ENCODE results near the gene SLC8A1.
"Not testable (repeated sequence)": the region's sequence is repeated elsewhere in the genome, so short reads cannot be mapped to it uniquely, and the experiment has no call there.

Gene SLC8A1

GRCh38 chr2:40085786-40086185 is 366.1 kb downstream of the SLC8A1 start:
- Histone ChIP-seq H3K4me1 (ENCODE audit: control insufficient read depth in 1 of 2, insufficient read depth in 2 of 2, low read length in 2 of 2) (no peaks in the 10 kb centered on the region), H3K27me3 (ENCODE audit: low read depth, low read length) (no peaks in the 10 kb centered on the region), H3K9me3 (ENCODE audit: control insufficient read depth in 1 of 2, low read length in 2 of 2) (peaks cover 0 to 9% of the 10 kb centered on the region in 2 donors), H3K36me3 (ENCODE audit: control insufficient read depth in 1 of 2, insufficient read depth in 2 of 2, low read length in 2 of 2) (no peaks in the 10 kb centered on the region), H3K4me3 (ENCODE audit: low read depth in 1 of 2, low read length in 2 of 2) (no peak overlapping the region), H3K27ac (ENCODE audit: low read length) (no peak overlapping the region)

DNA sequence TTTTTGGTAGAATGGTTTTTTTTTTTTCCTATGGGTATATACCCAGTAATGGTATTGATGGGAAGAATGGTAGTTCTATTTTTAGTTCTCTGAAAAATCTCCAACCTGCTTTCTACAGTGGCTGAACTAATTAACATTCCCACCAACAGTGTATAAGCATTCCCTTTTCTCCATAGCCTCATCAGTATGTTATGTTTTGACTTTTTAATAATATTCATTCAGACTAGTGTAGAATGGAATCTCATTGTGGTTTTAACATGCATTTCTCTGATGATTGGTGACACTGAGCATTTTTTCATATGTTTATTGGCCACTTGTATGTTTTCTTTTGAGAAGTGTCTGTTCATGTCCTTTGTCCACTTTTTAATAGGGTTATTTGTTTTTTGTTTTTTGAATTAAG is 378.6 kb downstream of the SLC8A1 start:
- H3K9me3 ChIP-seq (ENCODE audit: control insufficient read depth in 1 of 2, low read length in 2 of 2); H3K27ac ChIP-seq (ENCODE audit: low read length); H3K36me3 ChIP-seq (ENCODE audit: control insufficient read depth in 1 of 2, insufficient read depth in 2 of 2, low read length in 2 of 2); H3K27me3 ChIP-seq (ENCODE audit: low read depth, low read length); H3K4me1 ChIP-seq (ENCODE audit: control insufficient read depth in 1 of 2, insufficient read depth in 2 of 2, low read length in 2 of 2); H3K4me3 ChIP-seq (ENCODE audit: low read depth in 1 of 2, low read length in 2 of 2): not testable (repeated sequence)

GRCh38 chr2:40072442-40073232 is 379.3 kb downstream of the SLC8A1 start:
- no peaks in the 10 kb centered on the region for H3K4me1 ChIP-seq (ENCODE audit: control insufficient read depth in 1 of 2, insufficient read depth in 2 of 2, low read length in 2 of 2)
- H3K9me3 ChIP-seq (ENCODE audit: control insufficient read depth in 1 of 2, low read length in 2 of 2) = no peaks in the 10 kb centered on the region
- no peak overlapping the region for H3K4me3 ChIP-seq (ENCODE audit: low read depth in 1 of 2, low read length in 2 of 2)
- no peaks in the 10 kb centered on the region for H3K36me3 ChIP-seq (ENCODE audit: control insufficient read depth in 1 of 2, insufficient read depth in 2 of 2, low read length in 2 of 2)
- H3K27me3 ChIP-seq (ENCODE audit: low read depth, low read length) = no peaks in the 10 kb centered on the region
- no peak overlapping the region for H3K27ac ChIP-seq (ENCODE audit: low read length)

DNA sequence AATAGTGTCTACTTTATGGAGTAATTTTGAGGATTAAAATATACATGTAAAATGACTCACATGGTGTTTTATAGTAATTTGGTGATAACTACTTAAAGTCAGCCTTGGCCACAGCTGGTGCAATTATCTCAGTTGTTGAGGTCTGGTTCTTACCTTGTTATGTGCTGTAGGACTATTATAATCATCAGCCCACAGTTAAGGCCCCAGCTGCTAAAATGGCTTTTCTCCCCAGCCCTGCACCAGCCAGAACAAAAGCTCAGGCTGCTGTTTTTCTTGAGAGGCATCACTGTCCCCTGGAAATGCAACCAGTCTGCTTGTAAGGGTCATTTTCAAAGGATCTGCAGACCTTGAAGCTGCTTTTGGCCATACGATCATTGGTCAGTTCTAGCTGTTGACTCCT is 389.5 kb downstream of the SLC8A1 start:
- H3K9me3 ChIP-seq (ENCODE audit: control insufficient read depth in 1 of 2, low read length in 2 of 2) = peaks cover 0 to 2% of the 10 kb centered on the region in 2 donors
- H3K27ac ChIP-seq (ENCODE audit: low read length) = no peak overlapping the region
- no peaks in the 10 kb centered on the region for H3K27me3 ChIP-seq (ENCODE audit: low read depth, low read length)
- H3K36me3 ChIP-seq (ENCODE audit: control insufficient read depth in 1 of 2, insufficient read depth in 2 of 2, low read length in 2 of 2) = no peaks in the 10 kb centered on the region
- no peak overlapping the region for H3K4me3 ChIP-seq (ENCODE audit: low read depth in 1 of 2, low read length in 2 of 2)
- H3K4me1 ChIP-seq (ENCODE audit: control insufficient read depth in 1 of 2, insufficient read depth in 2 of 2, low read length in 2 of 2) = no peaks in the 10 kb centered on the region

- H3K4me3 ChIP-seq (ENCODE audit: low read depth in 1 of 2, low read length in 2 of 2) = no peak overlapping the region
- H3K27me3 ChIP-seq (ENCODE audit: low read depth, low read length) = no peaks in the 10 kb centered on the region
- no peaks in the 10 kb centered on the region for H3K4me1 ChIP-seq (ENCODE audit: control insufficient read depth in 1 of 2, insufficient read depth in 2 of 2, low read length in 2 of 2)
- H3K9me3 ChIP-seq (ENCODE audit: control insufficient read depth in 1 of 2, low read length in 2 of 2) = no peaks in the 10 kb centered on the region
- H3K27ac ChIP-seq (ENCODE audit: low read length) = no peak overlapping the region
- H3K36me3 ChIP-seq (ENCODE audit: control insufficient read depth in 1 of 2, insufficient read depth in 2 of 2, low read length in 2 of 2) = no peaks in the 10 kb centered on the region
These were observed 402.1 kb downstream of the SLC8A1 start for GRCh38 chr2:40049781-40050180.

DNA sequence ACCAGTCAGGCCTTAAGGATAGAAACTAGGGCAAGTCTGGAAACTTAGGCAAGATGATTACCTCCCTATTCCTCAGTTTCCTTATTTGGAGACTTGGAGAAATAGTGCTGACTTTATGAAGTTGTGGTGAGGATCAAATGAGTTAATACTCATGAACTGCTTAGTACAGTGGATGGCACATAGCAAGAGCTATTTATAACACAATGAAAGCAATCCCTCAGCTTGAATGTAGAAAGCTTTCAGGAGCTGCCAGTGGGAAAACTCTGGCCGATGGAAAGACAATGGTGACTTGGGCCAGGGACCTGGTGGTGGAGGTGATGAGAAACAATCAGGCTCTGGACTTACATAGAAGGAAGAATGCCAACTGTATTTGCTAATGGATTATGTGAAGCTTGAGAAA is 403.4 kb downstream of the SLC8A1 start:
- Histone ChIP-seq H3K4me3 (ENCODE audit: low read depth in 1 of 2, low read length in 2 of 2) (no peak overlapping the region), H3K4me1 (ENCODE audit: control insufficient read depth in 1 of 2, insufficient read depth in 2 of 2, low read length in 2 of 2) (no peaks in the 10 kb centered on the region), H3K9me3 (ENCODE audit: control insufficient read depth in 1 of 2, low read length in 2 of 2) (no peaks in the 10 kb centered on the region), H3K27me3 (ENCODE audit: low read depth, low read length) (no peaks in the 10 kb centered on the region), H3K36me3 (ENCODE audit: control insufficient read depth in 1 of 2, insufficient read depth in 2 of 2, low read length in 2 of 2) (no peaks in the 10 kb centered on the region), H3K27ac (ENCODE audit: low read length) (no peak overlapping the region)

GRCh38 chr2:40047406-40047805 is 404.5 kb downstream of the SLC8A1 start:
- Histone ChIP-seq H3K4me1 (ENCODE audit: control insufficient read depth in 1 of 2, insufficient read depth in 2 of 2, low read length in 2 of 2) (no peaks in the 10 kb centered on the region), H3K4me3 (ENCODE audit: low read depth in 1 of 2, low read length in 2 of 2) (no peak overlapping the region), H3K9me3 (ENCODE audit: control insufficient read depth in 1 of 2, low read length in 2 of 2) (no peaks in the 10 kb centered on the region), H3K36me3 (ENCODE audit: control insufficient read depth in 1 of 2, insufficient read depth in 2 of 2, low read length in 2 of 2) (no peaks in the 10 kb centered on the region), H3K27me3 (ENCODE audit: low read depth, low read length) (no peaks in the 10 kb centered on the region), H3K27ac (ENCODE audit: low read length) (no peak overlapping the region)

All from muscle layer of duodenum (tissue), 2 donors.